CD4-positive, alpha-beta T cell treated with Interleukin-12 subunit alpha and Interleukin-12 subunit beta, for 1 hour (primary cell): ENCODE data around the gene FCRL2.

ENCODE experiments used
- DNase-seq: peaks from one replicate; pipeline ENCODE4 v3.0.0-alpha.2; 2020

The FCRL2 gene, protein sequence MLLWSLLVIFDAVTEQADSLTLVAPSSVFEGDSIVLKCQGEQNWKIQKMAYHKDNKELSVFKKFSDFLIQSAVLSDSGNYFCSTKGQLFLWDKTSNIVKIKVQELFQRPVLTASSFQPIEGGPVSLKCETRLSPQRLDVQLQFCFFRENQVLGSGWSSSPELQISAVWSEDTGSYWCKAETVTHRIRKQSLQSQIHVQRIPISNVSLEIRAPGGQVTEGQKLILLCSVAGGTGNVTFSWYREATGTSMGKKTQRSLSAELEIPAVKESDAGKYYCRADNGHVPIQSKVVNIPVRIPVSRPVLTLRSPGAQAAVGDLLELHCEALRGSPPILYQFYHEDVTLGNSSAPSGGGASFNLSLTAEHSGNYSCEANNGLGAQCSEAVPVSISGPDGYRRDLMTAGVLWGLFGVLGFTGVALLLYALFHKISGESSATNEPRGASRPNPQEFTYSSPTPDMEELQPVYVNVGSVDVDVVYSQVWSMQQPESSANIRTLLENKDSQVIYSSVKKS

DNA sequence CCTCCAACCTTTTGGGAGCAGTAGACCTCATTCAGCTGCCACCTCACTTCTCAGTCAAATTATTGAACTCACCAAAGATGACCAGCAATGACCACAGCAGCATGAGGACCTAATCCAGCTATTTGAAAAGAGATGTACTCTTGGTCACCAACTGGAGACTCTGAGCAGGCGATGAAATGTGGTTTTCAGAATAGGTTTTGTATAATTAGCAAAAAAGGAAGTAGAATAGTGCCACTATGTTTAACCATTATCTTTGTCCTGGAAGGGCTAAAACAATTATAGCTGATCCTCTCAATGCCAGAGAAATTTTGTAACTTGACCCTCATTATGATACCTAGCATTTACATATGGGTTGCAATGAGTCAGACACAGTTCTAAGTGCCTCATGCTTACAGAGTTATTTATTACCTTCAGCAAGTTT is at the start of gene FCRL2:
Gene FCRL2 (minus strand): TSS at position 162 of the 421 bp plus-strand sequence. CDS start 59 bp downstream, at position 103.
- no peak for DNase-seq

DNA sequence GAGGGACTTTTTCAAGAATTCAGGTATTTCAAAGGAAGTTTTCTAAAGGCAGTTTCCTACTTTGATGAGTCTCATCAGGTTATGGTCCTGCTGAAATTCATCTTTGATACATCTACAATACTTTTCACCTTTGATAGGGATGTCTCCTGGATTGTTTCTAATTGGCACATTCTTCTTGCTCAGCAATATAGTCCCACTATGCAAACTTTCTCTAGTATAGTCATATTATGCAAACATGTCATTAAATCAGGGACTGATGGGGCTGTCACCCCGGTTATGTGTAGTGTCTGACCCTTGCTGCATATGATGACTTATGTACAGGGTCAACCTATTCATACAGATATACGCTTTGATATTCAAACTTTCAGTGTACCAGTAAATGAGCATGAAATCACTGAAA is 43.4 kb upstream of the FCRL2 start:
- no peak for DNase-seq

DNA sequence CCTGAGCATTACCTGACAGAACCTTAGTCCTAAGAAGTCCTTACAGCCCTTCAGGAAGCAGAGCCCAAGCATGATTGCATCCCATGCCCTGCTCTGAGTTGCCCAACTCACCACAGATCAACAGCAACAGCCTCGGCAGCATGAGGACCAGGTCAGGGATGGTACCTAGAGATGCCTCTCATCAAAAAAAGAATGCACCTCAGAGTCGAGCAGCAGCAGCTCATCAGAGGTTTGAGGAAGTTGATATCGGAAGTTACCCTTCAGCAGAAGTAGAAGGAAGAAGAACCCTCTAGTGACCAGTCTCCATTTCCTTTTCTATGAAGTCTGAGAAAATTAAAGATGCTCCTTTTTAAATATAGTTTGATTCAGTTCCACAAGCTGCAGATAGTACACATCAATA is 43.0 kb upstream of the FCRL2 start, which contains the start of gene FCRL1:
Gene FCRL1 (minus strand): TSS at position 225 of the 400 bp plus-strand sequence. CDS start 83 bp downstream, at position 142.
- DNase-seq = no peak

DNA sequence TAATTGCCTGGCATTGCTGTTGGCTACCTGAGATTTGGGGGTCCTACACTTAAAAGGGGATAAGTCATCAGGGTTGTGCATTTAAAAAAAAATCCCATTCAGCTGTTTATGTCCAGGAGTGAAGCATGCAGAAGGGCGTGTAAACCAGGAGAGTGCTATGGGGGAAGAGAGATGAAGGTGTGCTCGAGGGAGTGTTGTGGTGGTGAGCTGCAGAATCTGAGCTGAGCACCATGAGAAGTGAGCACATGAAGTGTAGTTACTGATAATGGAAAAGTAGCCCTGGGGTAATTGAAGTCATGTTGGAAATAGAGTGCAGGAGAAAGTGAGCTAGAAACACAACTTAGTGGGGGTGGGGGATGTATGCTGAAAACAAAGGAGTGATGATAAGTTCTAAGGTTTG is 42.3 kb upstream of the FCRL2 start:
- no peak for DNase-seq

DNA sequence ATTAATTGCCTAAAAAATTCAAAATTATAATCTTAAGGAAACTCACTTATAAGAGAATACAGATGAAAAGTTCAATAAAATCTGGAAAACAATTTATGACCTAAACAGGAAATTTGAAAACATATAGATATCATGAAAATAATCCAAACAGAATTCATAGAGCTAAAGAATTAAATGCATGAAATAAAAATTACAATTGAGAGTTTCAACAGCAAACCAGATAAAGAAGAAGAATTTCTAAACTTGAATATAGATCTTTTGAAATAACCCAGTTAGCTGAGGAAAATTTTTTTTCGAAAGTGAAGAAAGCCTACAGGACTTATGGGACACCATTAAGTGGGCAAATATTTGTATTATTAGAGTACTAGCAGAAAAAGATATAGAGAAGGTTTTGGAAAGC is 36.3 kb upstream of the FCRL2 start:
- no peak for DNase-seq

DNA sequence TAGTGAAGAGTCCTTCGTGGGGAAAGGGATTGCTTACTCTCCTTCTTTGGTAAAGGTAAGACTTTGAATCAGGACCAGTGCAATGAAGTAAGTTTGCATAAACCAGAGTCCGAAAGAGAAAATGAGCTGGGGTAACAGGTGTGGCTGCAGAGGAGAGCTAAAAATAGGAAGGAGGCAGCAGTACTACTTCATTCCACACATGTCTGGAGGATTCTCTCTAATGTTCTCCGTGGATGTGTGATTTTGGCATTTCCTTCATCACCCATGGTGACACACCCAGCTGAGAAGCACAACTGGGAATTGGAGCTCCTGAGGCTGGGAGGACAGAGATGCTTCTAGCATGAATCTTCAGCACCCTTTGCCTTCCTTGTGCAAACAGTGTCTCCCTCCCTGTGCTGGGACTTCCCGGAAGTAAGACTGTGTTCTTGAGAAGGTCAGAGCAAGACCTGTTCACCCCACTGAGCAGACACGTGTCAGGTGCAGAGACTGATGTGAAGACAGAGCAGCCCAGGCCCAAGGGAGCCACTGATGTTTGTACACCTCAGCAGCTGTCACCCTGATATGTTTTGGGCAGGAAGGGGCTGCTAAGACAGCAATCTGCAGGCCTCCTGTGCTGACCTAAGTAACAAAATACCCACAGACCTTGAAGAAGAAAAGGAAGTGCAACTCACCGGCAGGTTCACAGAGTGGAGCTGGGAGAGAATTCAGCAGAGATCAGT is 29.7 kb upstream of the FCRL2 start:
- DNase-seq = no peak

DNA sequence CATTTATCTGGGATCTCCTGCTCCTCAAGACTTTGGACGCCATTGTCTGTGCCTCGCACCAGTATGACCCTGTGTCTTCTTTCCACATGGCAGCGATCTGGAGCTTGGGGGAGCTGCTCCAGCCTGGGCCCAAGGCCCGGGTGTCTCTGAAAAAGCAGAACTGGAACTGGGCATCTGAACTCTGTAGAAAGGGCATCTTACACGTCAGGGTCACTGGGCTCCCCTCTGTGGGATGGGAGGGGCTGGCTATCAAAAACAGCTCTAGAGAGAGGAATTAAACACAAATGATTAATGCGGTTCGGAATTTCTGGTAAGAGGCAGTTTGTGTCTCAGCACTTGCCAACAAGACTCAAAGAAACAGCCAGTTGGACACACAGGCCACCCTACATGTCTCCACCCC is 26.9 kb upstream of the FCRL2 start:
- no peak for DNase-seq

DNA sequence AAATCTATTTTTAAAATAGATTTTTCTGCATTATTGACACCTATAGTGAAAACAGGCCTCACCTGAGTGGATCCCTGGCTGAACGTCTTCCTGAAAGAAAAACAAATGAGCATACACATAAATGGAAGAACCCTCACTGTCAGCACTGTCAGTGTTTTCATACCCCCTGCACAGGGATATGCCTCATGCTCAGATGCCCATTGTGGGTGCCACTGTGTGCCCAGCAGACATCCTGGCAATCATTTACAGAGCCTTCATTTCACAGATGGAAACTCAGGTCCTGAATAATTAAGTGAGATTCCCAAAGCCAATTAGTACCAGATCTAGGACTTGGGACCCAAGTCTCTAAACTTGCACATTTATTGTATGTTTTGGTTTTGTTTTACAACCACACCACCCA is 23.1 kb upstream of the FCRL2 start:
- DNase-seq = no peak

DNA sequence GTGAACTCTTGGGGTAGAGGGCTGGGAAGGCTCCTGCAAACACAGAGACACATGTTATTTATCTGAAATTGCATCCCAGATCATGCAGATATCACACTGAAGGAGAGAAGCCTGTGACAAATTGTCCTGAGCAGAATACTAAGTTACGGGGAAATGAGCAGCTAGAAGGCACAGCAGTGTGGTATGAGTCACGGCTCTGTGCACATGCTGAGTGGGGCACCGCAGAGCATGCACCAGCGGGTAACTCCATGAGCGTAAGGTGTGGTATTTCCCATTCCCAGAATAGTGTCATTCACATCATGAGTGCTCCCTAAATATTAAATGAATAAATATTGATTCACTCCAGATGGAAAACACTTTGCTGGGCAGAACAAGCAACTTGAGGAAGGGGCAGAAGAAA is 21.3 kb upstream of the FCRL2 start:
- DNase-seq = no peak

DNA sequence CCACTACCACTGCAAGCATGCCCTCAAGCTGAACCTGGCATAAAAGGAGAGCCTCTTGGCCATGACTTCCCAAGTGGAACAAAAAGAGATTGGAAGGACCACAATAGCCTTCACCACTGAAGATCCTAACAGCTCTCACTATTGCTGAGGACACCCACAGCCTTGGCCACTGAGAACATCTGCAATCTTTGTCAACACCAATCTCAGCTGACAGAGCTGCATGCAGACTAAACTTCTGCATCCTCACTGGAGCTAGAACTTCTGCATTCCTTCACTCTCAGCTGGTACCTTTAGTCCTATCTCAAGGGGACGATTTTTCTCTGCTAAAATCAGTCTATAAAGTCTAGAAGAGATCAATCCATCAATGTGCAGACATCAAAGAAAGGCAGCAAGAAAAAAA is 8.3 kb upstream of the FCRL2 start:
- no peak for DNase-seq

DNA sequence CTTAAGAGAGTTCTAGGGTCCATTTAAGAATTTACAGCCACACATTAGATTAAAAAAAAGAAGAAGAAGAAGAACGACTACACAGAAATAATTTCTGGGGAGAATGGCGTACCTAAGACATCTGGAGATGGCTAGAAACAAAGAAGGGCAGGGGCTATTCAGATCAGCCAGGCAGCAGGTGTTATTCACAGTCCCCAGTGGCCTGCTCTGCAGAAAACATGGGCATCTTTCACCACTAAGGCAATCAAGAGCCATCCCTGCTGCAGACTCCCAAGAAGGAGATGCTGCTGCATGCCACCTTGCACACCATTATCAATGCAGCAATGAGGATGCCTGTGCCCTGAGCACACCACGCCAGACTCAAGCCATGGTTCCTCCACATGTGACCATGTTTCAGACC is 7.9 kb upstream of the FCRL2 start:
- DNase-seq = no peak

DNA sequence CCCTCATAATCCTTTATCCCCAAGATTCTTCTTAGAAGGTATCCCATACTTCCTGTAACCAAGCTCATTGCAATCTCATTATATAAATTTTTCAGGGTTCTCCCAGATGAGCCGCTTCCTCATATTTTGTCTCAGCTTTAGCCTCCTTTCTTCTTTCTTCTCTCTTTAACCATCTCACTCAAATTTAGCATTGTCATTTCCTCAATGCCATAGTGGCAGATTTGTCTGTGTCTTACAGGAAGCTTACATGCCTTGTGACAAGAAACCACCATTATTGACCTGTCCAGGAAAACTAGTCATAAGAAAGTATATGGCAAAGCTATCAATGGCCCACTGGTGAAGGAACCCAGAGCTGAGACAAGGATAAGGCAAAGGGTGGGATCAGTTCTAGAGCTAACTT is 6.0 kb upstream of the FCRL2 start:
- DNase-seq = no peak

DNA sequence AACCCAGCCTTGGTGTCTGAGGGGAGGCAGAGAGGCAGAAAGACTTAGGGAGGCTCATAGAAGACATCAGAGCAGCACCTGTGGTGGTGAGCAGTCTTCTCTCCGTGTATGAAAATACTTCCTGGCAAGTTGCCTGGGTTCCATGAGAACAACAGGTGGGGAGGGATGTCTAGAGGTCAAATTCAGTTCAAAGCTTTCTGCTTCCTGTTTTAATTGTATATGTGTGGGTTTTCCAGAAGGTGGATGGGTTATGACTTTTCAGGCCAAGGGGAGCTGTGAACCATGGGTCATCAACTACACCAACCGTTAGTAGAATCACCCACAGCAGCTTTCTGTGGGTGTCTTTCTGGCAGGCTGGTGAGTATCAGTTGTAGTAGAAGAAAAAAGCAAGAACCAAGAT is 4.1 kb upstream of the FCRL2 start:
- no peak for DNase-seq

DNA sequence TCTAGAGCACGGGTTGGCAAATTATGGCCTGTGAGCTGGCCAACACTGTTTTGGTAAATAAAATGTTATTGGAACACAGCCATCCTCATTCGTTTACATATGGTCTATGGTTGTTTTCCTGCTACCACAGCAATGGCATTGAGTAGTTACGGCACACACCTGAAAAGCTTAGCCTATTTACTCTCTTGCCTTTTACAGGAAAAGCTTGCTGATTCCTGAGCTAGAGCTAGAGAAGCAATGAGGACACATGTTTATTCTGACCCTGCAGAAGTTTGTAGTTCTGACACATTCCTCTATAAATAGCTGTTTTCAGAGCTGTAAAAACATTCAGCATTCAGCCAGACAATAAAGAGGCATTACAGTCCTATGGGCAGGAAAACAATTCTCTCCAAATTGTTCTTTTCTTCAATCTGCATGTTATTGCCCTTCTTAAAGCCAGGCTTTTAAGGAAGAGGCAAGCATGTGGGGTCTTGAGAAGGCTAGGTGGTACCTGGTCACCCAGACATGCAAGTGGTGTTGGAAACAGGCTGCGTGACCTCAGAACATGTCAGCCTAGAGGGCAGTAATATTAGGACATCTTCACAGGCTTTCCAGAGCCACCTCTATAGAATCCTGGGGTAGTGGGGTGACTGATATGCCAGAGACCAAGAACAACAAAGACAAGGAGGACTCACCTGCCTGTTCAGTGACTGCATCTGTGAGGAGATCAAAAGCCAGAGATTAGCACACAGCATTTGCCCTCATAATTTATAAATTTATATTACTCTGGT is 1.6 kb downstream of the FCRL2 start:
- no peak for DNase-seq

DNA sequence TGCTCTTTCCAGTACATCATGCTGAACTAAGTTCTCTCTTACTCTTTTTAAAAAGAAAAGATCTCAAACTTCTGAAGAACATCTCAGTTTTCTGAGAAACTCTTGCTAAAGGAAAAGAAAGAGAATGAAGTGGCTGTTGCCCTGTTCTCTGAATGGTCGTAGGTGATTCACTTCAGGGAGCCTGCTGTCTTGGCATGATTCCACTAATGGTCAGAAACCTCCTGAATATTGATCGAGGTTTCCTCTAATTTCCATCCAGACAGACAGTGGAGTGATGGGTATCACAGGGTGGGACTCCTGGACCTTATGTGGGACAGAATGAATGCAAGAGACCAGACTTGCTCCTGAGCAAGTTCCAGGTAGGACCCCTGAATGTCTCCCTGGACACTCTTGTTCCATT is 2.5 kb downstream of the FCRL2 start:
- no peak for DNase-seq

DNA sequence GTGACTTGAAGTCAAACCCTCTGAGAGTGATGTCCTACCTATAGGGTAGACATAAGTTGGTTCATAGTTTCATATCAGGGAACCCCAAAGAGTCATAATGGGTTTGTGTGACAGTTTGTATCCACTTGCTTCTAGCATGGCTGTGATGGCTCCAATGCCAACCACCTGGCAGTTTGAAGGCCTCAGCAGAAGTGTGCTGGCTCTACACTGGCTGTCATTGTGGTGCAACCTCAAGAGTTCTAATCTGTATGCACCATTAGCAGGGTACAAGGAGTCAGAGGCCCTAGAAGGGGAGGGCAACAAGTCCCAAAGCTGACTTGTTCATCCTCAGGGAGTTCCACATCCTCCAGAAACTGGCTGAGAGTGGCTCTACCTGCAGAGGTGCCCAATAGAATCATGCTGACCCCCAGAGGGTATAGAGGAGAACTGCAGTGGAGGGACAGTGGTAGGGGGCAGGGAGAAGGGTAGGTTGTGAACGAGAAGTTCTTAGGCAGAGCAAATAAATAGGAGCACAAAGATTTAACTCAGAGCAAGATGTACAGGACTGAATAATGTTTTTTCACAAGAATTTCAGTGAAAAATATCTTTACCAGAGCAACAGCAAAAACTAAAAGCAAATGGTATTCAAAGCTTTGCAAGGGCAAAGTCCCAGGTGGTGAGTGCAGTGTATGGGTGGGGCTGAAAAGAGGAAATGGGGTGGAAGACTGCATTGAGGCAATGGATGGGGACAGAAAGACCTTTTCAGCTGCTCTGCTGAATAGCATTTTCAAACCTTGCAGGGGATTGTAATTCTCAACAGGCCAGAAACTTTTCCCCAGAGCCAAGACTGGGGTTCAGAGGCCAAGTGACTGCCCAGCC is 3.2 kb downstream of the FCRL2 start:
- DNase-seq = peak; percentile 35

DNA sequence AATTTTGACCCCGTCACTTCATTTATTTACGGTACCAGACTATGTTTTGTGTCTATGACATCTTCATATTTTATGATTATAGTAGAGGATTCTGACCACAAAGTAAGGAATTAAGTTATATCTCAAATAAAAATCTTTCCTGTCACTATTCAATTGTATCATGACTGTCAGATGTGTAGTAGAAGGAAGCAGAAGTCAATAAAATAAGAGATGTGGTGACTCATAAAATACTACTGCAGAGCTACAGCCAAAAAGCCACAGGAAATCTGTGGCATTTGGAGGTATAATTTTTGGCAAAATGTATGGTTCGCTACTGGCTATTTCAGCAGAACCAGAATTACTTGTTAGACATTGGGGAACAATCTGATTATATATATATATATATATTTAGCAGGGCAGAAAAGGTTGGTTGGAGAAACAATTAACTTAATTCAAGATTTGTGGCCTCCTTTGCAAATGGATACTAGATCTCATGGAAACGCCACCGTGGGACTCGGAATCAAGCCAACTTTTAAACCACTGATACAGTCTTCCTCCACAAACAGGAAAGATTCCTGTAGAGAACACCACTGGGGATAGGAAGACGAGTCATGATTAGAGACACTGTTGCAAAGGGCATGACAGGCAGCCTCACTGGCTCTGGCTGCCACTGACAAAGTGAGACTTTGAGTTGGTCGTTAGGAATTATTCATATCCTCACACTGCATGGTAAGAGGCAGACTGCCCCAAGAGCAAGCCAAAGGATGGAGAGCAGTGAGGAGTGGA is 5.1 kb downstream of the FCRL2 start:
- DNase-seq = no peak

DNA sequence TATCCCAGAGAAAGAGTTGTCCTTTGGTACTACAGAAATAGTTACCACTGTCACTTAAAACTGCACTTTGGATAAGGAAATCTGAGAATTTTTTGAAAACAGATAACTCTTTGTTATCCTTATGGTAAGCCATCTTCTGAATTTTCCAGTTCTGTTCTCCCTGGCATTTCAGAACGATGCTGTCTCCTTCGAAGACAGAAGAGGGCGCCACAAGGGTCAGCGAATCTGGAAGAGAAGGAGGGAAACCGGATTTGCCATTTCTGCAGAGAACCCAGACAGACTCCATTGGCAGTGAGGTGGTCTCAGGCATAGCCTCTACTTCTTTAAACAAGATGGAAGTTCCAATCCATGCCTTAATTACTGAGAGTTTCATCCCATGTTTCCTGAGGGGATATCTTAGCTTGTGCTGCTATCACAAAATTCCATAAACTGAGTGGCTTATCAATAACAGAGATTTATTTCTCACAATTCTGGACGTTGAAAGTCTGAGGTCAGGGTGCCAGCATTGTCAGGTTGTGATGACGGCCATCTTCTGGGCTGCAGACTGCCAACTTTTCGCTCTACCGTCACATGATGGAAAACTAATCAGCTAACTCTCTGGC is 6.4 kb downstream of the FCRL2 start:
- DNase-seq = no peak

DNA sequence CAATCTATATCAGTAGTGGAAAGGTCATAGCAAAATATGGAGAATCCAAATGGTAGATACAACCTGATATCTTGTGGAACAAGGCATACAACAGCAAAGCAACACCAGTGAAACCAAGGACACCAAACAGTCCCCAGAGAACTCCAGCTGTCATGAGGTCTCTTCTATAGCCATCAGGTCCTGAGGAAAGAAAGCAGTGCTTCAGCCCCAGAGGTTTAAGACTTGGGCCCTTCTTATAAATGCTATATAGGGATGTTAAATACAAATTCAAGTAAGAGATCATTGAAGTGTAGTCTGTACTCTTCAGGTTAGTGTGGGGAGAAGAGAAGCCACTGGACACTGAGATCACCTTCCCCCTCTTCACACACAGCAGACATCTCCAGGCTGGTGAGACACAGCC is 10.1 kb downstream of the FCRL2 start:
- DNase-seq = no peak

DNA sequence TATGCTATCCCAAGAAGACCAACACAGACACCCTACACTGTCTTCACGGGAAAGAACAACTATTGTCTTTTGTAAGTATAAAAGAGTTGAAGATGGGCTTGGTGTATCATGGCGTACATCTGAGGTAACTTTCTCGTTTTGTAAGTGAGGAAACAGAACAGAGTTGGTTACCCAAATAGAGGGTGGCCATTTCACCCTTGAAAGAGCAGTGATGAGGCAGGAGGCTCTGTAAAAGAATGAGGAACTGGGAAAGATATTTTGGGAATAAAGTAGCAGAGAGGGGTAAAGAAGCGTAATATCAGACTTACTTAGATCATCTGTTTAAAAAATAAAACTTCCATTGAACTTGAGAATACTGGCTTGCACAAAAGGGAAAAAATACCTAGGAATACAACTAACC is 18.9 kb downstream of the FCRL2 start:
- DNase-seq = no peak

DNA sequence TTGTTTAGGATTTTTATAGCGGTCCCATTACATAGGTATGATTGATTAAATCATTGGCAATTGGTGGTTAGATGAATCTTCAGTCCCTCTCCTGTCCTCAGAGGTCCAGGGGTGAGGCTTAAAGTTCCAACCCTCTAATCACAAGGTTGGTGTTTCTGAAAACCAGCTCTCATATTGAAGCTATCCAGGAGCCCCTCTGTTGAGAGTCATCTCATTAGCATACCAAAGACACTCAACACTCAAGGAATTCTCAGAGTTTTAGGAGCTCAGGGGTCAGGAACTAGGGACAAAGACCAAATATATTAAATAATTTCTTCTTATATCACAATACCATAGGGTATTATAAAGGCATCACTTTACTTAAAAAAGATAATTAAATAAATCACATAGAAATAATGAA is 23.3 kb downstream of the FCRL2 start:
- DNase-seq = no peak
